OCI-LY1 (cell line): ENCODE results near the gene PARD3B.

ENCODE experiments used
- H2AFZ ChIP-seq: fragments of 200-600 bp; sonication (generic), shearing (Covaris generic); 2 replicates; pipeline ENCODE4 v1.6.0; 2014; ENCODE audit warnings: antibody characterized with exemption, mild to moderate bottlenecking, low read length
- H3F3A ChIP-seq: fragments of 200-600 bp; sonication (generic), shearing (Covaris generic); 2 replicates; pipeline ENCODE4 v1.6.0; 2014; ENCODE audit warnings: mild to moderate bottlenecking, antibody characterized with exemption, low read length, moderate library complexity; ENCODE audit not compliant: insufficient read depth
- H3K27ac ChIP-seq: fragments of 200-600 bp; sonication (generic); 2 replicates; pipeline ENCODE4 v1.5.1; 2014; ENCODE audit warnings: low read length, mixed run types, mild to moderate bottlenecking, low read depth; ENCODE audit not compliant: poor library complexity, severe bottlenecking
- H3K27me3 ChIP-seq: fragments of 200-600 bp; sonication (generic); 2 replicates; pipeline ENCODE4 v1.6.0; 2014; ENCODE audit warnings: antibody characterized with exemption, mild to moderate bottlenecking, low read length, moderate library complexity; ENCODE audit not compliant: insufficient read depth
- H3K36me3 ChIP-seq: fragments of 200-600 bp; sonication (generic); 2 replicates; pipeline ENCODE4 v1.6.1; 2014; ENCODE audit warnings: mild to moderate bottlenecking, antibody characterized with exemption, low read length, moderate library complexity, mixed read lengths; ENCODE audit not compliant: insufficient read depth
- H3K4me1 ChIP-seq: fragments of 200-600 bp; sonication (generic); 2 replicates; pipeline ENCODE4 v1.5.1; 2014; ENCODE audit warnings: mild to moderate bottlenecking, low read length, moderate library complexity; ENCODE audit not compliant: insufficient read depth, severe bottlenecking
- H3K4me2 ChIP-seq: fragments of 200-600 bp; sonication (generic), shearing (Covaris generic); 2 replicates; pipeline ENCODE4 v1.6.1; 2014; ENCODE audit warnings: low read length
- H3K4me3 ChIP-seq: fragments of 200-600 bp; sonication (generic); 2 replicates; pipeline ENCODE4 v1.5.1; 2014; ENCODE audit warnings: low read length, low read depth, mild to moderate bottlenecking, mixed read lengths; ENCODE audit not compliant: poor library complexity, severe bottlenecking
- H3K79me2 ChIP-seq: fragments of 200-600 bp; shearing (Covaris generic); 2 replicates; pipeline ENCODE4 v1.6.1; 2016; ENCODE audit warnings: mixed run types, low read length, mixed read lengths; ENCODE audit not compliant: insufficient read depth
- H3K9ac ChIP-seq: fragments of 200-600 bp; sonication (generic), shearing (Covaris generic); 2 replicates; pipeline ENCODE4 v1.6.1; 2014; ENCODE audit warnings: mild to moderate bottlenecking, low read length, mixed read lengths
- H3K9me2 ChIP-seq: fragments of 200-600 bp; sonication (generic), shearing (Covaris generic); 2 replicates; pipeline ENCODE4 v1.6.1; 2014; ENCODE audit warnings: low read depth, mild to moderate bottlenecking, low read length, mixed read lengths
- H3K9me3 ChIP-seq: fragments of 200-600 bp; shearing (Covaris generic); 2 replicates; pipeline ENCODE4 v1.6.1; 2014; ENCODE audit warnings: low read length, mixed read lengths
- H4K20me1 ChIP-seq: fragments of 200-600 bp; sonication (generic), shearing (Covaris generic); 2 replicates; pipeline ENCODE4 v1.6.0; 2016; ENCODE audit warnings: mild to moderate bottlenecking, low read length; ENCODE audit not compliant: insufficient read depth
- EZH2 ChIP-seq: fragments of 200-600 bp; sonication (generic), shearing (Covaris generic); IDR thresholded peaks from 2 replicates; pipeline ENCODE4 v1.8.0; 2017; ENCODE audit warnings: borderline replicate concordance, mixed run types, mild to moderate bottlenecking, antibody characterized with exemption, low read length, moderate library complexity, mixed read lengths
- TF ChIP-seq, protein P1 (sequence below): fragments of 200-600 bp; sonication (generic), shearing (Covaris generic); IDR thresholded peaks from 2 replicates; pipeline ENCODE4 v1.5.1; 2017; ENCODE audit warnings: mild to moderate bottlenecking, antibody characterized with exemption, low read length, moderate library complexity, mixed read lengths

The PARD3B gene

DNA sequence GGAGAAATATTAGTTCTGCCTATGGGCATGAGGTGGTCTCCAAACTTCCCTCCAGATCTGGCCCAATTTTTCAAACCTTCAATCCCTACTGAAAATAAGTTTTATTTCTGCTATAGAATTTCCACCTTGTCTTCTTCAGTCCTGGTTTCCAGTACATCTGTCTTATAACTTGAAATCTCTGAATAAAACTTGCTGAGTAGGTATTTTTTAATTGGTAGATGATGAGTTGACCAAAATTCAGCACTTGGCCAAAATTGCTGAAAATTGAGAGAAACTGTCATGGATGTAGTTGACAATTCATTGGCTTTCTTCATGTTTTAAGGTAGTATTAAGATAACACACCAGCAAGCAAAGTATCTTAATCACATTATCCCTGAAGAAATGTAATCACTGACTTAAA, 206.2 kb downstream of the PARD3B start:
- Histone ChIP-seq H3K9ac (no peak overlapping the region), H3K27me3 (no peaks in the 10 kb centered on the region), H3K4me3 (no peak overlapping the region), H3K9me2 (no peaks in the 10 kb centered on the region), H3K4me1 (no peaks in the 10 kb centered on the region), H3K79me2 (no peaks in the 10 kb centered on the region), H3K9me3 (no peaks in the 10 kb centered on the region), H3K36me3 (no peaks in the 10 kb centered on the region), H3K4me2 (no peak overlapping the region), H3K27ac (no peak overlapping the region), H4K20me1 (no peaks in the 10 kb centered on the region), H3F3A (no peaks in the 10 kb centered on the region), H2AFZ (no peak overlapping the region)
- TF ChIP-seq, protein P1, sequence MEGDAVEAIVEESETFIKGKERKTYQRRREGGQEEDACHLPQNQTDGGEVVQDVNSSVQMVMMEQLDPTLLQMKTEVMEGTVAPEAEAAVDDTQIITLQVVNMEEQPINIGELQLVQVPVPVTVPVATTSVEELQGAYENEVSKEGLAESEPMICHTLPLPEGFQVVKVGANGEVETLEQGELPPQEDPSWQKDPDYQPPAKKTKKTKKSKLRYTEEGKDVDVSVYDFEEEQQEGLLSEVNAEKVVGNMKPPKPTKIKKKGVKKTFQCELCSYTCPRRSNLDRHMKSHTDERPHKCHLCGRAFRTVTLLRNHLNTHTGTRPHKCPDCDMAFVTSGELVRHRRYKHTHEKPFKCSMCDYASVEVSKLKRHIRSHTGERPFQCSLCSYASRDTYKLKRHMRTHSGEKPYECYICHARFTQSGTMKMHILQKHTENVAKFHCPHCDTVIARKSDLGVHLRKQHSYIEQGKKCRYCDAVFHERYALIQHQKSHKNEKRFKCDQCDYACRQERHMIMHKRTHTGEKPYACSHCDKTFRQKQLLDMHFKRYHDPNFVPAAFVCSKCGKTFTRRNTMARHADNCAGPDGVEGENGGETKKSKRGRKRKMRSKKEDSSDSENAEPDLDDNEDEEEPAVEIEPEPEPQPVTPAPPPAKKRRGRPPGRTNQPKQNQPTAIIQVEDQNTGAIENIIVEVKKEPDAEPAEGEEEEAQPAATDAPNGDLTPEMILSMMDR, result no peak
- no peak for TF ChIP-seq EZH2

DNA sequence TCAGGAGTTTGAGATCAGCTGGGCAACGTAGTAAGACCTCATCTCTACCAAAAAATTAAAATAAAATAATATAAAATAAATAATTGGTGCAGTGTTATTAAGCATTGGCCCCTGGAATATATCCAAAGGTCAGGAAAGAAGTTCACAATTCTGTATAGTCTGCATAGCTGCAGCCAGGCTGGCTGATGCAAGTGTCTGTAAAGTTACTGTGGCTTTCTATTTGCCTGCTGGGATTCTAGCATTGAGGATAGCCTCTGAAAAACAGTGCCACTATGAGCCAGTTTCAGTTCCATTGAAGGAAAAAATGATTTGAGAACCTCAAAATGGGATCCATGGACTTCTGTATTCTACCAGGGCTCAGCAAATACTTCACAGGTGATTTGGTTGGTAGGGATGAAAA, 208.6 kb downstream of the PARD3B start:
- no peaks in the 10 kb centered on the region for H4K20me1 ChIP-seq
- TF ChIP-seq, protein P1, result no peak
- no peak for TF ChIP-seq EZH2
- no peak overlapping the region for H3K4me3 ChIP-seq
- H3K27ac ChIP-seq, result no peak overlapping the region
- H2AFZ ChIP-seq, result no peak overlapping the region
- H3K4me2 ChIP-seq, result no peak overlapping the region
- no peaks in the 10 kb centered on the region for H3K4me1 ChIP-seq
- no peaks in the 10 kb centered on the region for H3K9me2 ChIP-seq
- H3K27me3 ChIP-seq, result no peaks in the 10 kb centered on the region
- H3F3A ChIP-seq, result no peaks in the 10 kb centered on the region
- no peaks in the 10 kb centered on the region for H3K36me3 ChIP-seq
- no peaks in the 10 kb centered on the region for H3K9me3 ChIP-seq
- H3K79me2 ChIP-seq, result no peaks in the 10 kb centered on the region
- no peak overlapping the region for H3K9ac ChIP-seq

DNA sequence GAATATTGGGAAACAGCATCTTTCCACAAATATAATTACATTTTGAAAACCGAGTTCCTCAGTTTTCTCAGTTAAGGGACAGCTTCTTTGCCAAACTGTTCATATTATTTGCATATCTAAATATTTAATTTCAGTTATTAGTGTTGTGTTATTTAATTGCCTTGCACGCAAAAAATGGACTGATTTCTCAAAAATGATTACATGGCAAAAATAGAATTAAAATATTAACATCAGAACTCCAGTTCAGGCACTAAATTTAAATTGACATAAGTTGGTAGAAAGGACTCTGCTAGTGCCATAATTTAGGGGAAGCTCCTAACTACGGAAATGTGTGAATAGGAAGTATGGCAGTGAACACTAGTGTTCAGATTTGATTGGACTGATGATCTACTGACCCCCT, 209.6 kb downstream of the PARD3B start:
- Histone ChIP-seq H2AFZ (no peak overlapping the region), H4K20me1 (no peaks in the 10 kb centered on the region), H3K9me2 (no peaks in the 10 kb centered on the region), H3K4me1 (no peaks in the 10 kb centered on the region), H3K9me3 (no peaks in the 10 kb centered on the region), H3F3A (no peaks in the 10 kb centered on the region), H3K4me2 (no peak overlapping the region), H3K4me3 (no peak overlapping the region), H3K27me3 (no peaks in the 10 kb centered on the region), H3K36me3 (no peaks in the 10 kb centered on the region), H3K9ac (no peak overlapping the region), H3K27ac (no peak overlapping the region), H3K79me2 (no peaks in the 10 kb centered on the region)
- TF ChIP-seq, protein P1, result no peak
- no peak for TF ChIP-seq EZH2
